Hematopoietic multipotent progenitor cell treated with erythropoietin and hydrocortisone succinate and interleukin-3 and kit ligand, for 15 days (in vitro differentiated cells): Measurements from ENCODE around the gene XPNPEP2.

Experiments used
- DNase-seq: peaks from one replicate; pipeline ENCODE4 v3.0.0-alpha.2; 2015; ENCODE audit warnings: low spot score

The XPNPEP2 gene

GRCh38 chrX:129780441-129781105 lies 41.8 kb downstream of the XPNPEP2 start:
- DNase-seq: no peak

- DNase-seq: no peak
Measured at GRCh38 chrX:129781134-129781672, 42.4 kb downstream of the XPNPEP2 start.

GRCh38 chrX:129781680-129782495 lies 43.1 kb downstream of the XPNPEP2 start:
- DNase-seq: no peak

GRCh38 chrX:129782706-129783105 lies 43.9 kb downstream of the XPNPEP2 start:
- DNase-seq: no peak

GRCh38 chrX:129783291-129783713 lies 44.5 kb downstream of the XPNPEP2 start:
- no peak for DNase-seq

- DNase-seq: no peak
Measured at GRCh38 chrX:129784371-129784770, 45.6 kb downstream of the XPNPEP2 start.

- no peak for DNase-seq
Measured at GRCh38 chrX:129785160-129785947, 46.6 kb downstream of the XPNPEP2 start.

GRCh38 chrX:129786210-129786651 lies 47.5 kb downstream of the XPNPEP2 start:
- DNase-seq: no peak

GRCh38 chrX:129787336-129788055 lies 48.7 kb downstream of the XPNPEP2 start:
- no peak for DNase-seq

GRCh38 chrX:129788527-129788926 lies 49.7 kb downstream of the XPNPEP2 start:
- no peak for DNase-seq

- no peak for DNase-seq
Measured at GRCh38 chrX:129790146-129790545, 51.4 kb downstream of the XPNPEP2 start.

- DNase-seq: no peak
Measured at GRCh38 chrX:129790808-129791207, 52.0 kb downstream of the XPNPEP2 start.

GRCh38 chrX:129791336-129791735 lies 52.6 kb downstream of the XPNPEP2 start:
- no peak for DNase-seq

GRCh38 chrX:129791961-129792570 lies 53.3 kb downstream of the XPNPEP2 start:
- no peak for DNase-seq

GRCh38 chrX:129792586-129793291 lies 54.0 kb downstream of the XPNPEP2 start:
- no peak for DNase-seq

GRCh38 chrX:129793604-129794191 lies 54.9 kb downstream of the XPNPEP2 start:
- DNase-seq: no peak

GRCh38 chrX:129795584-129795983 lies 56.8 kb downstream of the XPNPEP2 start:
- no peak for DNase-seq

GRCh38 chrX:129797251-129797906 lies 58.6 kb downstream of the XPNPEP2 start:
- DNase-seq: no peak

- no peak for DNase-seq
Measured at GRCh38 chrX:129798456-129798855, 59.7 kb downstream of the XPNPEP2 start.

- DNase-seq: no peak
Measured at GRCh38 chrX:129798888-129799287, 60.1 kb downstream of the XPNPEP2 start.
